HG02798 (cell line): Measurements from ENCODE around the gene LTB.

Experiments
- ATAC-seq: cut with Tn5 transposase; IDR thresholded peaks from one replicate; pipeline ENCODE4 v1.9.1; 2021; ENCODE audit warnings: mild to moderate bottlenecking; ENCODE audit not compliant: unreplicated experiment, poor library complexity

The LTB gene

DNA sequence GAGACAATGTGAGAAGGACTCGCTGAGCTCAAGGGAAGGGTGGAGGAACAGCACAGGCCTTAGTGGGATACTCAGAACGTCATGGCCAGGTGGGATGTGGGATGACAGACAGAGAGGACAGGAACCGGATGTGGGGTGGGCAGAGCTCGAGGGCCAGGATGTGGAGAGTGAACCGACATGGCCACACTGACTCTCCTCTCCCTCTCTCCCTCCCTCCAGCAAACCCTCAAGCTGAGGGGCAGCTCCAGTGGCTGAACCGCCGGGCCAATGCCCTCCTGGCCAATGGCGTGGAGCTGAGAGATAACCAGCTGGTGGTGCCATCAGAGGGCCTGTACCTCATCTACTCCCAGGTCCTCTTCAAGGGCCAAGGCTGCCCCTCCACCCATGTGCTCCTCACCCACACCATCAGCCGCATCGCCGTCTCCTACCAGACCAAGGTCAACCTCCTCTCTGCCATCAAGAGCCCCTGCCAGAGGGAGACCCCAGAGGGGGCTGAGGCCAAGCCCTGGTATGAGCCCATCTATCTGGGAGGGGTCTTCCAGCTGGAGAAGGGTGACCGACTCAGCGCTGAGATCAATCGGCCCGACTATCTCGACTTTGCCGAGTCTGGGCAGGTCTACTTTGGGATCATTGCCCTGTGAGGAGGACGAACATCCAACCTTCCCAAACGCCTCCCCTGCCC lies 5.2 kb downstream of the LTB start:
- no peak for ATAC-seq

DNA sequence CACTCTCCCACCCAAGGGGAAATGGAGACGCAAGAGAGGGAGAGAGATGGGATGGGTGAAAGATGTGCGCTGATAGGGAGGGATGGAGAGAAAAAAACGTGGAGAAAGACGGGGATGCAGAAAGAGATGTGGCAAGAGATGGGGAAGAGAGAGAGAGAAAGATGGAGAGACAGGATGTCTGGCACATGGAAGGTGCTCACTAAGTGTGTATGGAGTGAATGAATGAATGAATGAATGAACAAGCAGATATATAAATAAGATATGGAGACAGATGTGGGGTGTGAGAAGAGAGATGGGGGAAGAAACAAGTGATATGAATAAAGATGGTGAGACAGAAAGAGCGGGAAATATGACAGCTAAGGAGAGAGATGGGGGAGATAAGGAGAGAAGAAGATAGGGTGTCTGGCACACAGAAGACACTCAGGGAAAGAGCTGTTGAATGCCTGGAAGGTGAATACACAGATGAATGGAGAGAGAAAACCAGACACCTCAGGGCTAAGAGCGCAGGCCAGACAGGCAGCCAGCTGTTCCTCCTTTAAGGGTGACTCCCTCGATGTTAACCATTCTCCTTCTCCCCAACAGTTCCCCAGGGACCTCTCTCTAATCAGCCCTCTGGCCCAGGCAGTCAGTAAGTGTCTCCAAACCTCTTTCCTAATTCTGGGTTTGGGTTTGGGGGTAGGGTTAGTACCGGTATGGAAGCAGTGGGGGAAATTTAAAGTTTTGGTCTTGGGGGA lies 6.1 kb downstream of the LTB start:
- ATAC-seq, result no peak

DNA sequence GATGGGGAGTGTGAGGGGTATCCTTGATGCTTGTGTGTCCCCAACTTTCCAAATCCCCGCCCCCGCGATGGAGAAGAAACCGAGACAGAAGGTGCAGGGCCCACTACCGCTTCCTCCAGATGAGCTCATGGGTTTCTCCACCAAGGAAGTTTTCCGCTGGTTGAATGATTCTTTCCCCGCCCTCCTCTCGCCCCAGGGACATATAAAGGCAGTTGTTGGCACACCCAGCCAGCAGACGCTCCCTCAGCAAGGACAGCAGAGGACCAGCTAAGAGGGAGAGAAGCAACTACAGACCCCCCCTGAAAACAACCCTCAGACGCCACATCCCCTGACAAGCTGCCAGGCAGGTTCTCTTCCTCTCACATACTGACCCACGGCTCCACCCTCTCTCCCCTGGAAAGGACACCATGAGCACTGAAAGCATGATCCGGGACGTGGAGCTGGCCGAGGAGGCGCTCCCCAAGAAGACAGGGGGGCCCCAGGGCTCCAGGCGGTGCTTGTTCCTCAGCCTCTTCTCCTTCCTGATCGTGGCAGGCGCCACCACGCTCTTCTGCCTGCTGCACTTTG lies 6.8 kb downstream of the LTB start, which contains the start of gene TNF:
TSS of gene TNF (plus strand) at position 231 of the 567 bp plus-strand sequence. CDS start at position 408, 177 bp downstream.
- ATAC-seq, result no peak

DNA sequence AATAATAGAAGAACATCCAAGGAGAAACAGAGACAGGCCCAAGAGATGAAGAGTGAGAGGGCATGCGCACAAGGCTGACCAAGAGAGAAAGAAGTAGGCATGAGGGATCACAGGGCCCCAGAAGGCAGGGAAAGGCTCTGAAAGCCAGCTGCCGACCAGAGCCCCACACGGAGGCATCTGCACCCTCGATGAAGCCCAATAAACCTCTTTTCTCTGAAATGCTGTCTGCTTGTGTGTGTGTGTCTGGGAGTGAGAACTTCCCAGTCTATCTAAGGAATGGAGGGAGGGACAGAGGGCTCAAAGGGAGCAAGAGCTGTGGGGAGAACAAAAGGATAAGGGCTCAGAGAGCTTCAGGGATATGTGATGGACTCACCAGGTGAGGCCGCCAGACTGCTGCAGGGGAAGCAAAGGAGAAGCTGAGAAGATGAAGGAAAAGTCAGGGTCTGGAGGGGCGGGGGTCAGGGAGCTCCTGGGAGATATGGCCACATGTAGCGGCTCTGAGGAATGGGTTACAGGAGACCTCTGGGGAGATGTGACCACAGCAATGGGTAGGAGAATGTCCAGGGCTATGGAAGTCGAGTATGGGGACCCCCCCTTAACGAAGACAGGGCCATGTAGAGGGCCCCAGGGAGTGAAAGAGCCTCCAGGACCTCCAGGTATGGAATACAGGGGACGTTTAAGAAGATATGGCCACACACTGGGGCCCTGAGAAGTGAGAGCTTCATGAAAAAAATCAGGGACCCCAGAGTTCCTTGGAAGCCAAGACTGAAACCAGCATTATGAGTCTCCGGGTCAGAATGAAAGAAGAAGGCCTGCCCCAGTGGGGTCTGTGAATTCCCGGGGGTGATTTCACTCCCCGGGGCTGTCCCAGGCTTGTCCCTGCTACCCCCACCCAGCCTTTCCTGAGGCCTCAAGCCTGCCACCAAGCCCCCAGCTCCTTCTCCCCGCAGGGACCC lies 7.8 kb downstream of the LTB start:
- no peak for ATAC-seq

DNA sequence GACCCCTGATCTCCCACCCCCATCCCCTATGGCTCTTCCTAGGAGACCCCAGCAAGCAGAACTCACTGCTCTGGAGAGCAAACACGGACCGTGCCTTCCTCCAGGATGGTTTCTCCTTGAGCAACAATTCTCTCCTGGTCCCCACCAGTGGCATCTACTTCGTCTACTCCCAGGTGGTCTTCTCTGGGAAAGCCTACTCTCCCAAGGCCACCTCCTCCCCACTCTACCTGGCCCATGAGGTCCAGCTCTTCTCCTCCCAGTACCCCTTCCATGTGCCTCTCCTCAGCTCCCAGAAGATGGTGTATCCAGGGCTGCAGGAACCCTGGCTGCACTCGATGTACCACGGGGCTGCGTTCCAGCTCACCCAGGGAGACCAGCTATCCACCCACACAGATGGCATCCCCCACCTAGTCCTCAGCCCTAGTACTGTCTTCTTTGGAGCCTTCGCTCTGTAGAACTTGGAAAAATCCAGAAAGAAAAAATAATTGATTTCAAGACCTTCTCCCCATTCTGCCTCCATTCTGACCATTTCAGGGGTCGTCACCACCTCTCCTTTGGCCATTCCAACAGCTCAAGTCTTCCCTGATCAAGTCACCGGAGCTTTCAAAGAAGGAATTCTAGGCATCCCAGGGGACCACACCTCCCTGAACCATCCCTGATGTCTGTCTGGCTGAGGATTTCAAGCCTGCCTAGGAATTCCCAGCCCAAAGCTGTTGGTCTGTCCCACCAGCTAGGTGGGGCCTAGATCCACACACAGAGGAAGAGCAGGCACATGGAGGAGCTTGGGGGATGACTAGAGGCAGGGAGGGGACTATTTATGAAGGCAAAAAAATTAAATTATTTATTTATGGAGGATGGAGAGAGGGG lies 8.8 kb downstream of the LTB start:
- no peak for ATAC-seq

DNA sequence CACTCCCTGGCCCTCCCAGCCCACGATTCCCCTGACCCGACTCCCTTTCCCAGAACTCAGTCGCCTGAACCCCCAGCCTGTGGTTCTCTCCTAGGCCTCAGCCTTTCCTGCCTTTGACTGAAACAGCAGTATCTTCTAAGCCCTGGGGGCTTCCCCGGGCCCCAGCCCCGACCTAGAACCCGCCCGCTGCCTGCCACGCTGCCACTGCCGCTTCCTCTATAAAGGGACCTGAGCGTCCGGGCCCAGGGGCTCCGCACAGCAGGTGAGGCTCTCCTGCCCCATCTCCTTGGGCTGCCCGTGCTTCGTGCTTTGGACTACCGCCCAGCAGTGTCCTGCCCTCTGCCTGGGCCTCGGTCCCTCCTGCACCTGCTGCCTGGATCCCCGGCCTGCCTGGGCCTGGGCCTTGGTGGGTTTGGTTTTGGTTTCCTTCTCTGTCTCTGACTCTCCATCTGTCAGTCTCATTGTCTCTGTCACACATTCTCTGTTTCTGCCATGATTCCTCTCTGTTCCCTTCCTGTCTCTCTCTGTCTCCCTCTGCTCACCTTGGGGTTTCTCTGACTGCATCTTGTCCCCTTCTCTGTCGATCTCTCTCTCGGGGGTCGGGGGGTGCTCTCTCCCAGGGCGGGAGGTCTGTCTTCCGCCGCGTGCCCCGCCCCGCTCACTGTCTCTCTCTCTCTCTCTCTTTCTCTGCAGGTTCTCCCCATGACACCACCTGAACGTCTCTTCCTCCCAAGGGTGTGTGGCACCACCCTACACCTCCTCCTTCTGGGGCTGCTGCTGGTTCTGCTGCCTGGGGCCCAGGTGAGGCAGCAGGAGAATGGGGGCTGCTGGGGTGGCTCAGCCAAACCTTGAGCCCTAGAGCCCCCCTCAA lies 9.9 kb downstream of the LTB start, which contains the start of gene LTA:
TSS of gene LTA (plus strand) at position 249 of the 871 bp plus-strand sequence. CDS start at position 703, 454 bp downstream.
- peak; percentile 41 for ATAC-seq

DNA sequence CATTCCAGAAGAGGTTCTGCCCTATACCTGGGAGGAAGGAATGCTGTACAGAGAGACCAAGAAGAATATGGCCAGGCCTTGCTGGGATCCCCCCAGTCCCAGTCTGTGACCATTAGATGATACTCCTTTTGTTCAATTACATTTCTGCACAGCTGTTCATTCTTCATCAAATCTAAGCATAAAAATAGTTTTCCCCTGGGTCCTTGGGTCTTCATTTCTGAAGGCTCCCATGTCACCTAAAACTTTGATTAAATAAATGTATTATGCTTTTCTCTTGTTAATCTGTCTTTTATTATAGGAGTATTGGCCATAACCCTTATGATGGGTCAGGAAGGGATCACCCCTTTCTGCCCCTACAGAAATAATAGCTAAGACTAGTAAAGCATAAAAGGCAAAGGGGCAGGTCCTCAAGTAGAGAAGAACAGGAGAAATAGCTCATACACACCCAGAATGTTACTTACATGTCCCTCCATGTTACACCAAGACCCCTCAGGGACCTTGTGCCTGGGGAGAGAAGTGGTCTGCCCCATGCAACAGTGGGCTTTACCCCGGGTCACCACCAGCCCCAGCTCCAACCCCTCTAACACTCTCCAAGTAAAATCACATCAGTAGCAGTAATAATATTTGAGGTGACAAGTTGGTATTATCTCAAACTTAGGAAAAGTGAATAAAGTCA lies 12.2 kb downstream of the LTB start:
- no peak for ATAC-seq

DNA sequence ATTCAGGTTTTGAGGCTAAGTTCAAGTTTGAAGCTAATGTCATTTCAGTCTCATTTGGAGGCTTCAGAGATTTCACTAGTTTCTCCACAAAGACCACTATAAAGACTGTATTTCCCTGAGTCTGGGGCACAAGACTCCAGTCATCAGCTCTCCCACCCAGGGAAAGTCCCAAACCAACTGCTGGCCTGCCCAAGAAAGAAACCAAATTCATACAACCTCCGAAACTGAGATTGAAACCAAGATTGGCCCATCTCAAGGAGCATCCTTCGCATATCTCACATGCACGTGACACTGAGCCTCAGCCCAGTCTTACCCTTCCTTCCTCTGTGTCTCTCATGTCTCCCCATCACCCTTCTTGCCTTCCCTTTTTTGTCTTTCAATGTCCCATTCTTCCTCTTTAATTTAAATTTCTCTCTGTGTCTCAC lies 13.7 kb downstream of the LTB start:
- ATAC-seq, result peak; percentile 75

DNA sequence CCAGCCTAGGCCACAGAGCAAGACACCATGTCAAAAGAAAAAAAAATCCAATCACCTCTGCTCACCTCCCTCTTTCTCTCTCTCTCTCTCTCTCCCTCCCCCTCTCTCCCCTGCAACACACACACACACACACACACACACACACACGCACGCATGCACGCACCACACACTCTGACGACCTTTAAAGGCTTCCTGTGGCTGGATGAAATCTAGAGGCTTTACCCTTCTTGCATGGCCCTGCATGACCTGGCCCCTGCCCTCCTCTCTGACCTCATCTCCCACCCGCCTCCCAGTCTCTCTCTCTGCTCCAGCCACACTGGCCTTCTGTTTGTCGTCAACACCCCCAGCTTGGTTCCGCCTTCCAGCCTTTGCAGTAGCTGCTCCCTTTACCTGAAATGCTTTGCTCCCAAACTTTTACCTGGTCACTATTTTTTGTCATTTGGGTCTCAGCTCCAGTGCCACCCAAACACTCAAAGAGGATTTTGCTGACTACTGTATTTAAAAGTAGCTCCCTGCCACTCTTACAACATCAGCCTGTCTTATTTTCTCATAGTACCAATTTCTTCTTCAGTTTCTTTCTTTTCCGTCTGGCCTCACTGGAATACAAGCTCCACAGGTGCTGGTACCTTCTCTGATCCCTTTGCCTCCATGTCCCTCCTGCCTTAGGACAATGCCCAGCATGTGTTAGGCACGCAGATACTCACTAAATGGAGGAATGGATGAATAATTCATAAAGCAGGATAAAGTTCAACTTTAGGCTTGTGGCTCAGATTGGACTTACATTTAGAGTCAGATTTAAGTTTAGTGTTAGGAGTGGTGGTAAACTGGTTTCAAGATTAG lies 14.5 kb downstream of the LTB start:
- ATAC-seq, result no peak

DNA sequence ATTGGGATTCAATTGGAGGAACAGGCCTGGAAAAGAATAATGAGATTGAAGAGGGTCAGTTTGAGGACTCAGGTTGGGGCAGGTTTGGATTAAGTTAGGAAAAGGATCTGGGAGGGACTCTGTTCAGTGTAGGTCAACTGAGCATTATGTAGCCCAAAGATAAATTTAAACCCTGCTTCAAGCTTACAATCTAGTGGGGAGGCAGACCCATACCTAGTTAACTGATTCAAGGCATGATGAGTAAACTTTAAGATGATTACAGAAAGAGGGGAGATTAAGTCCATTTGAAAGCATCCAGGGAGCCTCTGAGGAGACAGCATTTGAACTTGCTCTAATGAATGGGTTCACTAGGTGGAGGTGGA lies 21.5 kb downstream of the LTB start:
- ATAC-seq, result no peak

DNA sequence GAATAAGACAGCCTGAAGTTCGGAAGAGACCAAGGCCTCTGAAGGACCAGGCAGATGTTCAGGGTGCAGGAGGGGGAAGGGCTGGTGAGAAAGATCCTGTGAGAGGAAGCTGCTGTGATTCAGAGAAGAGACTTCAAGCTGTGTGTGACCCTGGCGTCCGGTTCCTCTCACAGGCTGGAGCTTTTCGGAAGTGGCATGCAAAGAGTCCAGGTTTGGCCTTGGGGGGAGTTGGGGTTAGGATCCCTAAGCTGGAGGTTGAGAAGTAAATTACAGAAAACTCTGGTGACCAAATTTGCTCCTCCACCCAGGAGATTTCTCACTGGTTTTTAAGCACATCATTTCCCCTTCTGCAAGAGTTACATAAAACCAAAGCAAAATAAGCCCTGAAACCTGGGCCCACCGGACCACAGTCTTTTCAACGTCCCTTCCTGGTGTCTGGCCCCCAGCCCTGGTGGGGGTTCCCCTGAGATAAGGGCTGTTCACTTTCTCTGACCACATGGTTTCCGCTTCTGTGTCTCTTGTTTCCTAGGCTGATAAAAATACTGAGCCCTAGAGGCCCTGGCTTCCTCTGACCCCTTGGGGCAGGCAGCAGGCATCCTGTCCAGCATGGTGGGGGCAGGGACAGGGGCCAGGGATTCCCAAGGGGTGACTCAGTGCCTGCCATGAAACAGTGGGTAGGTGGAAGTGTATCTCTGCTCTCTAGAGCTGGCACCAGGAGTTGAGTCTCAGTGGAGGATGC lies 22.1 kb downstream of the LTB start:
- ATAC-seq, result peak; percentile 65

DNA sequence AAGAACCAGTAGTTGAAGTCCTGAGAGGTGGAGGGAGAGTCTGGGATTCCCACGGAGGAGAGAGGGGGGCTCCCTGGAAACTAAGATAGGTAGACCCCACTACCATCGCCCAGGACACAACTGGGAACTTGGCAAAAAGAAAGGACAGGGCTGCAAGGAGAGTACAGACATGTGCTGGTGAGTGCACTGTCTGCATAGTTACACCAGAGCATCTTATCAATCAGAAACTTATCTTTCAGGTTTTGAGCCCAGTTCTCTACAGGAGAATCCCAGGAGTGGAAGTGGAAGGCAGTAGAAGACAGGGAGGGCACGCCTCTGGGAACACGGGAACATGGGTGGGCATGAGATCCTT lies 22.6 kb downstream of the LTB start:
- ATAC-seq, result no peak

DNA sequence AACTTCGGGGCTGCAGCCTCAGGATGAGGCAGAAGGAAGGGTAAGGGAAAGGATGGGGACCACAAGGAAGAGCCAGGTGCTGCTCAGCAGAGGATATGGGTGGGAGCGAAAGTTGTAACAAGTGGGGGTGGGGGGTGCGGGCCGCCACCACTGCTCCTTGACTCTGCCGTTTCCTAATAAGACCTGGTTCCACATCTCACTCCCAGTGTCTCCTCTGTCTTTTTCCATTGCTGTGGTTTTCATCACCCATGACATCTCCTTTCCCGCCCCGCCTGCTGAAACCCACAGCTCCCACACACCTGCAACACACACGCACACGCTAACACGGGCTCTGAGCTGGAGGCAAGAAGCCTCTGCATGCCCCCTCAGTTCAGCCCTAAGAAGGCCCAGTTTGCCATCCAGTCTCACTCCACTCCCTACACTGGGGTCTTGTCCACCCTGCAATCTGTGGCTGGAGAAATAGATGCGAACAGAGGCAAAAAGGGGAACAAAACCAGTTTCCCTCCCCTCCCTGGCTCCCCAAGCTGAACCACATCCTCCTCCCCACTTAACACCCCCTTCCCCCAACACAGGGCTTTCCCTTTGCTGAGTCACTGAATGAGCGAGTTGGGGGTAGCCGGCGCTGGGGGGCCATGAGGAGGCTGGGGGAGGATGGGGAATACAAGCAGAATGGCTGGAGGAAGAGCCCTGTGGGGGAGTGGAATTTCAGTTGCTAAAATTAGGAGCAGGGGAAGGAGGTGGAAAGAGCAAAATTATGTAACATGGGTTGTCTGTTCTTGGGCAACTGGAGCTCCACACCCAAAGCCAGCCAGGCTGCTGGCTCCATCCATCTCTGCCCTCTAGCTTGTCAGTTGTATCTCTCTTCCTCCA lies 23.4 kb downstream of the LTB start:
- no peak for ATAC-seq

DNA sequence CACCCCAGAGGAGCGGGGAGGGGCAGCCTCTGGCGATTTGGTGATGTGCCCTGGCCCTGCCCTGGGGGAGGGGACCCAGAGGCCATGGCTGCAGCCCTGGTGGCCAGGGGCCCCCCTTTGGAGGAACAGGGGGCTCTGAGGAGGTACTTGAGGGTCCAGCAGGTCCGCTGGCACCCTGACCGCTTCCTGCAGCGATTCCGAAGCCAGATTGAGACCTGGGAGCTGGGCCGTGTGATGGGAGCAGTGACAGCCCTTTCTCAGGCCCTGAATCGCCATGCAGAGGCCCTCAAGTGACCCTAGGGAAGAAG lies 24.0 kb downstream of the LTB start:
- no peak for ATAC-seq

DNA sequence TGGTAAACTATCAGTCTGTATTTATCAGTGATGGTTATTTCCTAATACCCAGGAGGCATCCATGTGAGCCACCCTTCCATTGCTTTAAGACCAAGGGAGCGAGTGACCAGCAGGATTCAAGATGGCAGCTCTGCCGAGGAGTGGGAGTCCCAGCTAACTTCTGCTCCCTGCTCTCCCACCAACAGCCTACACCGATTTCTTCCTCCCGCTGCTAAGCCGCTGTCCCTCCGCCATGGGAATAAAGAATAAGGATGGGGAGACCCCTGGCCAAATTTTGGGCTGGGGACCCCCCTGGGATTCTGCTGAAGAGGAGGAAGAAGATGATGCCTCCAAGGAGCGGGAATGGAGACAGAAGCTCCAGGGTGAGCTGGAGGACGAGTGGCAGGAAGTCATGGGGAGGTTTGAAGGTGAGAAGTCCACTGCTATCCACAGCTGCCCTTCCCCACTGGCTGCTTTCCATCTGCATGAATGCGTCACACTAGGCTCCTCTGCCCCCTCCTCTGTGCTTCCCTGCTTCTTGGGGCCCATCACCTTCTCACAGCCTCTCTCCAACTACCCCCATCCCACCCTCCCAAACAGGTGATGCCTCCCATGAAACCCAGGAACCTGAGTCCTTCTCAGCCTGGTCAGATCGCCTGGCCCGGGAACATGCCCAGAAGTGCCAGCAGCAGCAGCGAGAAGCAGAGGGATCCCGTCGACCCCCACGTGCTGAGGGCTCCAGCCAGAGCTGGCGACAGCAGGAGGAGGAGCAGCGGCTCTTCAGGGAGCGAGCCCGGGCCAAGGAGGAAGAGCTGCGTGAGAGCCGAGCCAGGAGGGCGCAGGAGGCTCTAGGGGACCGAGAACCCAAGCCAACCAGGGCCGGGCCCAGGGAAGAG lies 24.5 kb downstream of the LTB start:
- no peak for ATAC-seq
